ENCODE results near the gene CYB561D1. TPM values are rescaled to one million over a fixed set of nuclear protein-coding genes. Genes with fewer than 3 reads are reported as not detected.
A peak's percentile ranks its signal among the peaks of the same experiment; 100 is the strongest.

The CYB561D1 gene
- total and polyA plus RNA-seq, 2 donors (not counting 1 experiment from before 2014, with no cell fraction given): 5.1 to 6.6 TPM

- Histone ChIP-seq H3K79me2 (ENCODE audit: control insufficient read depth, insufficient read depth, low read length) (no peaks in the 10 kb centered on the region), H3K9me3 (ENCODE audit: control insufficient read depth, insufficient read depth, low read depth, low read length) (no peaks in the 10 kb centered on the region), H3K4me1 (ENCODE audit: control insufficient read depth, extremely low read depth, insufficient read depth, low read length) (peaks cover 3% of the 10 kb centered on the region), H4K20me1 (ENCODE audit: control insufficient read depth, extremely low read depth, insufficient read depth, low read length) (no peaks in the 10 kb centered on the region), H3K9ac (ENCODE audit: insufficient read depth, low read length) (no peak overlapping the region), H3K4me3 (replicated peaks in 1 of 4; ENCODE audit: control extremely low read depth in 1 of 4, insufficient read depth in 1 of 4, low read depth in 3 of 4, low read length in 4 of 4) (no peak overlapping the region), H2AFZ (ENCODE audit: low read length) (no peak overlapping the region), H3K27ac (ENCODE audit: insufficient read depth, low read length) (no peak overlapping the region), H3K4me2 (ENCODE audit: extremely low read depth, insufficient read depth, low read length) (no peak overlapping the region), H3K27me3 (ENCODE audit: control insufficient read depth, insufficient read depth, low read length) (no peaks in the 10 kb centered on the region), H3K36me3 (ENCODE audit: control insufficient read depth, insufficient read depth, low read length) (peaks cover 13% of the 10 kb centered on the region)
- DNase-seq (ENCODE audit: low read depth in 2 of 2): no peak
- TF ChIP-seq EZH2 (IDR thresholded peaks at IDR 0.05; ENCODE audit: low read length, missing control alignments): no peak
- no peak for TF ChIP-seq CTCF (conservative IDR thresholded peaks at IDR 0.05 in 1 of 2, IDR thresholded peaks at IDR 0.05 in 1 of 2; ENCODE audit: low read depth in 1 of 2, low read length in 2 of 2)
These were observed 1.1 kb upstream of the CYB561D1 start for GRCh38 chr1:109492779-109493178.

- Histone ChIP-seq H3K4me3 (replicated peaks in 1 of 4; ENCODE audit: control extremely low read depth in 1 of 4, insufficient read depth in 1 of 4, low read depth in 3 of 4, low read length in 4 of 4) (peak overlapping the region in 1 of 4 experiments; percentile 97), H3K9ac (ENCODE audit: insufficient read depth, low read length) (no peak overlapping the region)
These were observed 667 bp upstream of the CYB561D1 start for GRCh38 chr1:109493227-109493626.

GRCh38 chr1:109495738-109496137, 1.8 kb downstream of the CYB561D1 start:
- H3K9me3 ChIP-seq (ENCODE audit: control insufficient read depth, insufficient read depth, low read depth, low read length): no peaks in the 10 kb centered on the region
- H3K36me3 ChIP-seq (ENCODE audit: control insufficient read depth, insufficient read depth, low read length): peaks cover 9% of the 10 kb centered on the region
- H4K20me1 ChIP-seq (ENCODE audit: control insufficient read depth, extremely low read depth, insufficient read depth, low read length): no peaks in the 10 kb centered on the region
- H3K27me3 ChIP-seq (ENCODE audit: control insufficient read depth, insufficient read depth, low read length): no peaks in the 10 kb centered on the region
- TF ChIP-seq EZH2 (IDR thresholded peaks at IDR 0.05; ENCODE audit: low read length, missing control alignments) (no peak), CTCF (conservative IDR thresholded peaks at IDR 0.05 in 1 of 2, IDR thresholded peaks at IDR 0.05 in 1 of 2; ENCODE audit: low read depth in 1 of 2, low read length in 2 of 2) (no peak)
- H3K9ac ChIP-seq (ENCODE audit: insufficient read depth, low read length): no peak overlapping the region
- no peak for DNase-seq (ENCODE audit: low read depth in 2 of 2)
- H3K79me2 ChIP-seq (ENCODE audit: control insufficient read depth, insufficient read depth, low read length): no peaks in the 10 kb centered on the region
- no peak overlapping the region for H3K27ac ChIP-seq (ENCODE audit: insufficient read depth, low read length)
- no peak overlapping the region for H3K4me2 ChIP-seq (ENCODE audit: extremely low read depth, insufficient read depth, low read length)
- no peak overlapping the region for H3K4me3 ChIP-seq (replicated peaks in 1 of 4; ENCODE audit: control extremely low read depth in 1 of 4, insufficient read depth in 1 of 4, low read depth in 3 of 4, low read length in 4 of 4)
- H3K4me1 ChIP-seq (ENCODE audit: control insufficient read depth, extremely low read depth, insufficient read depth, low read length): peaks cover 6% of the 10 kb centered on the region
- H2AFZ ChIP-seq (ENCODE audit: low read length): no peak overlapping the region

More at GRCh38 chr1:109493227-109493626, 667 bp upstream of the CYB561D1 start:
- TF ChIP-seq CTCF (conservative IDR thresholded peaks at IDR 0.05 in 1 of 2, IDR thresholded peaks at IDR 0.05 in 1 of 2; ENCODE audit: low read depth in 1 of 2, low read length in 2 of 2) (no peak), EZH2 (IDR thresholded peaks at IDR 0.05; ENCODE audit: low read length, missing control alignments) (no peak)
- no peaks in the 10 kb centered on the region for H3K79me2 ChIP-seq (ENCODE audit: control insufficient read depth, insufficient read depth, low read length)
- peak overlapping the region; percentile 98 for H2AFZ ChIP-seq (ENCODE audit: low read length)
- no peaks in the 10 kb centered on the region for H3K9me3 ChIP-seq (ENCODE audit: control insufficient read depth, insufficient read depth, low read depth, low read length)
- no peaks in the 10 kb centered on the region for H3K27me3 ChIP-seq (ENCODE audit: control insufficient read depth, insufficient read depth, low read length)
- peaks cover 3% of the 10 kb centered on the region for H3K4me1 ChIP-seq (ENCODE audit: control insufficient read depth, extremely low read depth, insufficient read depth, low read length)
- H3K27ac ChIP-seq (ENCODE audit: insufficient read depth, low read length): no peak overlapping the region
- DNase-seq (ENCODE audit: low read depth in 2 of 2): no peak
- peaks cover 14% of the 10 kb centered on the region for H3K36me3 ChIP-seq (ENCODE audit: control insufficient read depth, insufficient read depth, low read length)
- H3K4me2 ChIP-seq (ENCODE audit: extremely low read depth, insufficient read depth, low read length): peak overlapping the region; percentile 91
- no peaks in the 10 kb centered on the region for H4K20me1 ChIP-seq (ENCODE audit: control insufficient read depth, extremely low read depth, insufficient read depth, low read length)
